Epithelial cell of esophagus (primary cell): ENCODE results near the gene CCDC178.

Experiments
- DNase-seq: peaks from one replicate; pipeline ENCODE4 v3.0.0; 2010; ENCODE audit warnings: low read depth
- H3K4me3 ChIP-seq: 2 replicates; pipeline ENCODE4 v1.5.1; 2011; ENCODE audit warnings: mild to moderate bottlenecking, low read length, control low read depth
- TF ChIP-seq, protein P1 (sequence below): IDR thresholded peaks from 2 replicates; pipeline ENCODE4 v1.5.1; 2011; ENCODE audit warnings: low read depth, mild to moderate bottlenecking, low read length, control low read depth, inconsistent platforms; ENCODE audit not compliant: insufficient read depth; ENCODE audit errors: missing control alignments

The CCDC178 gene

DNA sequence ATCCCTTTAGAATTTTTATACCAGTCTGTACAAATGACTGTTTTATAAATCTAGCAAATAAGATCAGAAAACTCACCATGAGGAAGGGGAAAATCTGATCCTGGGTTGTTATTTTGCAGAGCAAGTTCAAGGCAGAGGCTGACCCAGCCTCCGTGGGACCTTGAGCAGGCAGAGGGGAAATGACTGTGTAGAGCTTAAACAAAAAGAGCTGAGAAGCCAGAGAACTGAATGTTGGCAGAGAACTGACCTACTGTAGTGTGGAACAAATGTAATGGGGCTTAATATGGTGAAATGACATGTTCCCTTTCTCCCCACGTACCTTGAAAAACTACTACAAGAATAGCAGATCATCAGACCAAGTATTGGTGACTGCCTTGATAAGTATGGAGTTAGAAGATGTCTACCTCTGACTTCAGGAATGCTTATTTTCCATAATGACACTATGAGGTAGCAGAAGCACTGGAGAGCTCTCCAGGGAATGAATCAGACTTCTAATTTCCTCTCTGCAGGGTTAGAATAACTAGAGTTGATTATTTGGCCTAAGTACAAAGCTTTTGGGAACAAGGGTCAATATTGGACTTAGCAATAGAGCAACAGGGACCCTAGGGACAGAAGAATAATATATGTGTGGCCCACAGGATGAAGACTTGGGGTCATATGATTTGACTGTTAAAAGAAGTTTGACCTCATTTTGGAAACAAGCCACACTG, 304.4 kb downstream of the CCDC178 start:
- no peak for DNase-seq
- TF ChIP-seq, protein P1, sequence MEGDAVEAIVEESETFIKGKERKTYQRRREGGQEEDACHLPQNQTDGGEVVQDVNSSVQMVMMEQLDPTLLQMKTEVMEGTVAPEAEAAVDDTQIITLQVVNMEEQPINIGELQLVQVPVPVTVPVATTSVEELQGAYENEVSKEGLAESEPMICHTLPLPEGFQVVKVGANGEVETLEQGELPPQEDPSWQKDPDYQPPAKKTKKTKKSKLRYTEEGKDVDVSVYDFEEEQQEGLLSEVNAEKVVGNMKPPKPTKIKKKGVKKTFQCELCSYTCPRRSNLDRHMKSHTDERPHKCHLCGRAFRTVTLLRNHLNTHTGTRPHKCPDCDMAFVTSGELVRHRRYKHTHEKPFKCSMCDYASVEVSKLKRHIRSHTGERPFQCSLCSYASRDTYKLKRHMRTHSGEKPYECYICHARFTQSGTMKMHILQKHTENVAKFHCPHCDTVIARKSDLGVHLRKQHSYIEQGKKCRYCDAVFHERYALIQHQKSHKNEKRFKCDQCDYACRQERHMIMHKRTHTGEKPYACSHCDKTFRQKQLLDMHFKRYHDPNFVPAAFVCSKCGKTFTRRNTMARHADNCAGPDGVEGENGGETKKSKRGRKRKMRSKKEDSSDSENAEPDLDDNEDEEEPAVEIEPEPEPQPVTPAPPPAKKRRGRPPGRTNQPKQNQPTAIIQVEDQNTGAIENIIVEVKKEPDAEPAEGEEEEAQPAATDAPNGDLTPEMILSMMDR, result no peak
- H3K4me3 ChIP-seq, result no peak overlapping the region

- no peak for DNase-seq
- TF ChIP-seq, protein P1, result no peak
Measured at GRCh38 chr18:33132657-33133056, 307.9 kb downstream of the CCDC178 start.

DNA sequence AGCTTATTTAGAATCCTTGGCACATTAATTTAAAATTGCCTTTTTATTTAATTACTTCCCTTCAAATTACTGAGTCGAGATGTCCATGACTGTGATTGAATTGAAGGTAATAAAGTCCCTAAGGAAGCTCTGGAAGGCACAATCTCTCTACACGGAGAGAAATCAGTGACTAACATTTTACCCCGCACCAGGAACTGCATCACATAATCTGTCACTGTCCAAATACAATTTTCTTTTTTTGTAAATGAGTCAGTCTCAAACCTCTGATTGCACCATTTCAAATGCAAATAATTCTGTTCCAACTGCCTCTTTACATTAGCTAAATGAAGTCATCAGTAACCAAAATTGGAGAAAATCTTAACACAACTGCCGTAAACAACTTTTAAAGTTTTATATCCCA, 311.9 kb downstream of the CCDC178 start:
- H3K4me3 ChIP-seq, result no peak overlapping the region
- TF ChIP-seq, protein P1, result no peak
- peak; percentile 47 for DNase-seq

More at GRCh38 chr18:33132657-33133056, 307.9 kb downstream of the CCDC178 start:
- no peak overlapping the region for H3K4me3 ChIP-seq

GRCh38 chr18:33123862-33124518, 316.5 kb downstream of the CCDC178 start:
- DNase-seq, result no peak
- TF ChIP-seq, protein P1, result no peak
- no peak overlapping the region for H3K4me3 ChIP-seq

GRCh38 chr18:33116376-33116775, 324.1 kb downstream of the CCDC178 start:
- DNase-seq, result peak; percentile 80
- no peak overlapping the region for H3K4me3 ChIP-seq
- TF ChIP-seq, protein P1, result no peak

GRCh38 chr18:33115917-33116316, 324.6 kb downstream of the CCDC178 start:
- no peak overlapping the region for H3K4me3 ChIP-seq
- TF ChIP-seq, protein P1, result no peak
- no peak for DNase-seq
